ENCODE measurements around the gene PIAS1. TPM values are rescaled to one million over a fixed set of nuclear protein-coding genes. Genes with fewer than 3 reads are reported as not detected.

Gene PIAS1
- total and polyA plus RNA-seq, 2 donors from 2014 or later, result 10.6 to 44.3 TPM

DNA sequence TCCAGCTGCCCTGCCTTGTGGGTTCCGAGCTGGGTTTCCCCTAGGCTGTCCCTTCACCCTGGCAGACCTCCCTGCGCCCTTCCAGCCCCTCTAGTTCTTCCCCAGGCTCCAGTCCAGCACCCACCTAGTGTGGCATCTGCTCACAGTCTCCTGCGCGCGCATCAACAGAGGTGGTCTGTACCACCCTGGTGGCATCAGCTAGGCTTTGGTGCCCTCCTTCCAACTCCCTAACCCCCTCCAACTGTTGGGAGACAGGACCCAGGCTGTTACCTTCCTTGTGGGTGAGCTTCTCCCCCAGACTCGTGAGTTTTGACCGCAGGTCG lies 143.0 kb downstream of the PIAS1 start:
- TF ChIP-seq, protein P1, sequence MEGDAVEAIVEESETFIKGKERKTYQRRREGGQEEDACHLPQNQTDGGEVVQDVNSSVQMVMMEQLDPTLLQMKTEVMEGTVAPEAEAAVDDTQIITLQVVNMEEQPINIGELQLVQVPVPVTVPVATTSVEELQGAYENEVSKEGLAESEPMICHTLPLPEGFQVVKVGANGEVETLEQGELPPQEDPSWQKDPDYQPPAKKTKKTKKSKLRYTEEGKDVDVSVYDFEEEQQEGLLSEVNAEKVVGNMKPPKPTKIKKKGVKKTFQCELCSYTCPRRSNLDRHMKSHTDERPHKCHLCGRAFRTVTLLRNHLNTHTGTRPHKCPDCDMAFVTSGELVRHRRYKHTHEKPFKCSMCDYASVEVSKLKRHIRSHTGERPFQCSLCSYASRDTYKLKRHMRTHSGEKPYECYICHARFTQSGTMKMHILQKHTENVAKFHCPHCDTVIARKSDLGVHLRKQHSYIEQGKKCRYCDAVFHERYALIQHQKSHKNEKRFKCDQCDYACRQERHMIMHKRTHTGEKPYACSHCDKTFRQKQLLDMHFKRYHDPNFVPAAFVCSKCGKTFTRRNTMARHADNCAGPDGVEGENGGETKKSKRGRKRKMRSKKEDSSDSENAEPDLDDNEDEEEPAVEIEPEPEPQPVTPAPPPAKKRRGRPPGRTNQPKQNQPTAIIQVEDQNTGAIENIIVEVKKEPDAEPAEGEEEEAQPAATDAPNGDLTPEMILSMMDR (IDR thresholded peaks at IDR 0.05; ENCODE audit: borderline replicate concordance, extremely low read depth, insufficient read depth), result no peak
- peaks cover 0 to 10% (median 5%) of the 10 kb centered on the region in 3 donors for H3K36me3 ChIP-seq (ENCODE audit: control insufficient read depth in 2 of 3, insufficient read depth in 3 of 3, low read length in 3 of 3)
- FAIRE-seq, result no peak

DNA sequence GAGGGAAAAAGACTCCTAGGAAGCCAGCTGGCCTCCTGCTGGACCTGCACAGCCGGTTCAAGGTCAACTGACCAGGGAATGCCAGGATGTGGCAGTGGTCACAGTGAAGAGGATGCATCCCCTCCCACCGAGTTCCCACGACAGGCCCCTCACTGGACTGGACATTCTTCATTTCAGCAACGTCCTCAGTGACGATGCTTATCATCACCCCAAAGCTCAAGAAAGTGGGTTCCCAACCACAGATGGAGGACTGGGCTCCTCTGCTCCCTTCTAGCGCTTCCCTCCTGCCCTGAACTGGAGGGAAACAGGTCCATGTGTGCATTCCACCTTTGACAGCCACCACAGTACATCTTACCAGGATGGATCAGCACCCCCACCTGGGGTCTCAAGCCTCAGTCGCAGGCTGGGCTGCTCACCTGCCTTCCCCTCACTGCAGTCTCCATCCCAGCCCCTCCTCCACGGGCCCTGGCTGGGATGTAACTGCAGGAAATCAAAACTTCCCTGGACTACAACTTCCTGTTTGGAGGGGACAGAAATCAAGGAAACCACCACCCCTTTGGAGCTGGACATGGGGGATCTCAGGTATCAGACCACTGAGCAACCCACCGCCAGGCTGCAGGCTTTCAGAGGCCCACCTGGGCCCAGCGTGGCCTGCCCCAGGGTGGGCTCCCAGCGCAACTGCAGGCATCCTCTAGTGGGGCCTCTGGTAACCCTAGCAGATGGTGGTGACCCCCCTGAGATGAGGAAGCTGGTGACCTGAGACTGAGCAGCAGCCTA lies 143.7 kb downstream of the PIAS1 start:
- peak in 1 of 5 donors; percentile 39 for DNase-seq

More for the DNA sequence above, 143.0 kb downstream of the PIAS1 start:
- intact Hi-C loops (cut with DNase I), result no loop called here
- no peaks in the 10 kb centered on the region for H3K9me3 ChIP-seq (ENCODE audit: control insufficient read depth in 2 of 3, insufficient read depth in 1 of 3, low read length in 3 of 3)
- H3K27me3 ChIP-seq (ENCODE audit: control insufficient read depth, insufficient read depth, low read length), result no peaks in the 10 kb centered on the region
- no peak overlapping the region for H3K4me3 ChIP-seq (ENCODE audit: low read length in 3 of 3)
- no peak overlapping the region for H3K27ac ChIP-seq (ENCODE audit: low read depth in 2 of 2, low read length in 2 of 2)
- peaks cover 0 to 5% (median 2%) of the 10 kb centered on the region in 3 donors for H3K4me1 ChIP-seq (ENCODE audit: control insufficient read depth in 2 of 3, insufficient read depth in 2 of 3, low read depth in 1 of 3, low read length in 3 of 3)
- DNase-seq, result peak in 1 of 5 donors; percentile 66
- H3K9ac ChIP-seq (ENCODE audit: low read length in 3 of 3), result no peak overlapping the region

DNA sequence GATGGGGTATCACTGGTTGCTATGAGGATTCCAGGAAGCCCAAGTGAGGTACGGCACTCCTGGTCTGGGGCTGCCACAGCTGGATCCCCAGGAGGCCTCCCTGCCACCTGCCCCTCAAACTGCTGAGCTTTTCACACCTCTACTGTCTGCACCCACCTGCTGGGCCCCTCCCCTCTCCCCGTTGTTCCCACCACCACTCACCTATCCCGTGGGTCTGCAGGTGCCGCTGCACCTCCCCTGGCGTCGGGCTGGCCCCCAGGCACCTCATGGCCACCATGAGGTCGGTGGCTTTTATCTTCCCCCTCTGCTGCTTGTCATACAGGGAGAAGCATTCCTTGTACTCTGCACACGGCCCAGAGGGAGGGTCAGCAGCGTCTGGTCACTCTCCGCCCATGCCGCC lies 145.2 kb downstream of the PIAS1 start:
- peaks cover 0 to 8% (median 3%) of the 10 kb centered on the region in 3 donors for H3K4me1 ChIP-seq (ENCODE audit: control insufficient read depth in 2 of 3, insufficient read depth in 2 of 3, low read depth in 1 of 3, low read length in 3 of 3)
- no peaks in the 10 kb centered on the region for H3K27me3 ChIP-seq (ENCODE audit: control insufficient read depth, insufficient read depth, low read length)
- H3K9ac ChIP-seq (ENCODE audit: low read length in 3 of 3), result no peak overlapping the region
- no peak overlapping the region for H3K27ac ChIP-seq (ENCODE audit: low read depth in 2 of 2, low read length in 2 of 2)
- no peak for FAIRE-seq
- H3K4me3 ChIP-seq (ENCODE audit: low read length in 3 of 3), result no peak overlapping the region
- intact Hi-C loops (cut with DNase I), result no loop called here
- TF ChIP-seq, protein P1 (IDR thresholded peaks at IDR 0.05; ENCODE audit: borderline replicate concordance, extremely low read depth, insufficient read depth), result no peak
- no peaks in the 10 kb centered on the region for H3K9me3 ChIP-seq (ENCODE audit: control insufficient read depth in 2 of 3, insufficient read depth in 1 of 3, low read length in 3 of 3)
- H3K36me3 ChIP-seq (ENCODE audit: control insufficient read depth in 2 of 3, insufficient read depth in 3 of 3, low read length in 3 of 3), result peaks cover 0 to 3% (median 0%) of the 10 kb centered on the region in 3 donors
- DNase-seq, result peak in 1 of 5 donors; percentile 55

More for the DNA sequence above, 143.7 kb downstream of the PIAS1 start:
- H3K4me1 ChIP-seq (ENCODE audit: control insufficient read depth in 2 of 3, insufficient read depth in 2 of 3, low read depth in 1 of 3, low read length in 3 of 3), result peaks cover 0 to 8% (median 2%) of the 10 kb centered on the region in 3 donors
- intact Hi-C loops (cut with DNase I), result no loop called here
- no peak for FAIRE-seq
- TF ChIP-seq, protein P1 (IDR thresholded peaks at IDR 0.05; ENCODE audit: borderline replicate concordance, extremely low read depth, insufficient read depth), result no peak
- H3K27me3 ChIP-seq (ENCODE audit: control insufficient read depth, insufficient read depth, low read length), result no peaks in the 10 kb centered on the region
- H3K4me3 ChIP-seq (ENCODE audit: low read length in 3 of 3), result no peak overlapping the region
- no peak overlapping the region for H3K9ac ChIP-seq (ENCODE audit: low read length in 3 of 3)
- no peak overlapping the region for H3K27ac ChIP-seq (ENCODE audit: low read depth in 2 of 2, low read length in 2 of 2)
- H3K9me3 ChIP-seq (ENCODE audit: control insufficient read depth in 2 of 3, insufficient read depth in 1 of 3, low read length in 3 of 3), result no peaks in the 10 kb centered on the region
- peaks cover 0 to 5% (median 4%) of the 10 kb centered on the region in 3 donors for H3K36me3 ChIP-seq (ENCODE audit: control insufficient read depth in 2 of 3, insufficient read depth in 3 of 3, low read length in 3 of 3)
